Right atrium auricular region (tissue), 2 donors: ENCODE measurements around the gene ZNF490. TPM values are rescaled to one million over a fixed set of nuclear protein-coding genes. Genes with fewer than 3 reads are reported as not detected.
"Not testable (repeated sequence)": the region's sequence is repeated elsewhere in the genome, so short reads cannot be mapped to it uniquely, and the experiment has no call there.

Experiments used
- DNase-seq: peaks from one replicate; pipeline ENCODE4 v3.0.0-alpha.2; 2019; ENCODE audit warnings: low spot score
- H3K27ac ChIP-seq, 2 donors: fragments of 200-600 bp; sonication (generic); 1 replicate in 1 of 2; 2 replicates in 1 of 2; pipeline ENCODE4 v1.5.1; 2016 to 2019
- H3K27me3 ChIP-seq, 2 donors: fragments of 200-600 bp; sonication (generic); one replicate each; pipeline versions ENCODE4 v1.5.1 to v1.6.0; 2017 to 2019
- H3K36me3 ChIP-seq: fragments of 200-600 bp; sonication (generic); one replicate; pipeline ENCODE4 v1.5.1; 2016
- H3K4me1 ChIP-seq, 2 donors: fragments of 200-600 bp; sonication (generic); one replicate each; pipeline versions ENCODE4 v1.5.1 to v1.6.0; 2017 to 2019
- H3K4me3 ChIP-seq, 2 donors: fragments of 200-600 bp; sonication (generic); 1 replicate in 1 of 2; 2 replicates in 1 of 2; pipeline ENCODE4 v1.5.1; 2017 to 2019; ENCODE audit warnings: mild to moderate bottlenecking in 1 of 2, moderate library complexity in 1 of 2
- H3K9me3 ChIP-seq, 2 donors: fragments of 200-600 bp; sonication (generic); one replicate each; pipeline ENCODE4 v1.5.1; 2019
- total RNA-seq, 2 donors: library from RNA; depleted of rRNA; stranded (reverse); fragments of >200 nt; gene quantifications; one replicate each; pipeline ENCODE4 v1.1.0, GENCODE V29; 2016
- TF ChIP-seq, protein P1 (sequence below), 2 donors: fragments of 200-600 bp; sonication (generic); IDR thresholded peaks; one replicate each; pipeline ENCODE4 v1.5.1; 2019; ENCODE audit warnings: antibody characterized with exemption in 2 of 2

The ZNF490 gene
- total RNA-seq, 2 donors from 2014 or later, result 2.5 to 4.5 TPM

DNA sequence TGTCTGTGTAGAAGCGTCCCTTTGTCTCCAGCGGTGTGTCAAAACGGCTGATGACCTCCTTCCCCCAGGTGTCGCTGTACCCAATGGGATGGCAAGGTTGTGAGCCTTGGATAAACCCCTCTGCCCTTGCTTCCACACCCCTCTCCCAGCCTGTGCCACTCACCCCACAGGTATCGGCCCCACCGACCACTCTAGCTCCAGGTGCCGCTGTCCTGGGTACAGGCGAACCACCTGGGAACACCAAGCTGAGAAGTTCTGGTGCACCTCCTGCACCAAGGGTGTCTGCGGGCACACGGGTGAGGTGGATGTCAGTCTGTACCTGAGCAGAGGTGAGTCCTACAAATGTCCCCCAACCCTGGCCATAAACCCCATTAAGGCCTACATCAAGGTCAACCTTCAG, 39.3 kb upstream of the ZNF490 start:
- peaks cover 3% of the 10 kb centered on the region for H3K36me3 ChIP-seq
- no peak for DNase-seq
- no peak overlapping the region for H3K27ac ChIP-seq
- no peaks in the 10 kb centered on the region for H3K9me3 ChIP-seq
- peaks cover 0 to 14% of the 10 kb centered on the region in 2 donors for H3K4me1 ChIP-seq
- TF ChIP-seq, protein P1, sequence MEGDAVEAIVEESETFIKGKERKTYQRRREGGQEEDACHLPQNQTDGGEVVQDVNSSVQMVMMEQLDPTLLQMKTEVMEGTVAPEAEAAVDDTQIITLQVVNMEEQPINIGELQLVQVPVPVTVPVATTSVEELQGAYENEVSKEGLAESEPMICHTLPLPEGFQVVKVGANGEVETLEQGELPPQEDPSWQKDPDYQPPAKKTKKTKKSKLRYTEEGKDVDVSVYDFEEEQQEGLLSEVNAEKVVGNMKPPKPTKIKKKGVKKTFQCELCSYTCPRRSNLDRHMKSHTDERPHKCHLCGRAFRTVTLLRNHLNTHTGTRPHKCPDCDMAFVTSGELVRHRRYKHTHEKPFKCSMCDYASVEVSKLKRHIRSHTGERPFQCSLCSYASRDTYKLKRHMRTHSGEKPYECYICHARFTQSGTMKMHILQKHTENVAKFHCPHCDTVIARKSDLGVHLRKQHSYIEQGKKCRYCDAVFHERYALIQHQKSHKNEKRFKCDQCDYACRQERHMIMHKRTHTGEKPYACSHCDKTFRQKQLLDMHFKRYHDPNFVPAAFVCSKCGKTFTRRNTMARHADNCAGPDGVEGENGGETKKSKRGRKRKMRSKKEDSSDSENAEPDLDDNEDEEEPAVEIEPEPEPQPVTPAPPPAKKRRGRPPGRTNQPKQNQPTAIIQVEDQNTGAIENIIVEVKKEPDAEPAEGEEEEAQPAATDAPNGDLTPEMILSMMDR (IDR thresholded peaks at IDR 0.05), result no peak
- H3K4me3 ChIP-seq, result no peak overlapping the region
- H3K27me3 ChIP-seq, result no peaks in the 10 kb centered on the region

DNA sequence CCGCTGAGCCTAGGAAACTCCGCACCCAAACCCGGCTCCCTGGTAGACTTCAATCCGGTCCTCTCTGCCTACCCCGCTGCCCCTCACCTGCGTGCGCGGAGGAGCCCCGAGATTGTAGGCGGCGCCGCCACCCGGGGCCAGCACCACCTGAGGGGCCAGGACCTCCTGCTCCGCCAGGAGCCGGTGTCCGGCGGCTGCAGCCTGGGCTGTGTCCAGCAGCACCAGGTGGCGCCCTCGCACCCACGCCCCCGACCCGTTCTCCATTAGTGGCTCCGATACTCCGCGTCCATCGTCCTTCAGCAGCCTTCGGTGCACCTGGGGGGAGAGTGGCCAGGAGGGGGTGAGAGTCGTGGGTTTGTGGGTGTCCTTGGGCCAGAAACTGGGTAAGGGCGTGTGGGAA, 37.5 kb upstream of the ZNF490 start:
- Histone ChIP-seq H3K4me3 (peak overlapping the region; percentile 36 to 46), H3K27me3 (no peaks in the 10 kb centered on the region), H3K9me3 (no peaks in the 10 kb centered on the region)

DNA sequence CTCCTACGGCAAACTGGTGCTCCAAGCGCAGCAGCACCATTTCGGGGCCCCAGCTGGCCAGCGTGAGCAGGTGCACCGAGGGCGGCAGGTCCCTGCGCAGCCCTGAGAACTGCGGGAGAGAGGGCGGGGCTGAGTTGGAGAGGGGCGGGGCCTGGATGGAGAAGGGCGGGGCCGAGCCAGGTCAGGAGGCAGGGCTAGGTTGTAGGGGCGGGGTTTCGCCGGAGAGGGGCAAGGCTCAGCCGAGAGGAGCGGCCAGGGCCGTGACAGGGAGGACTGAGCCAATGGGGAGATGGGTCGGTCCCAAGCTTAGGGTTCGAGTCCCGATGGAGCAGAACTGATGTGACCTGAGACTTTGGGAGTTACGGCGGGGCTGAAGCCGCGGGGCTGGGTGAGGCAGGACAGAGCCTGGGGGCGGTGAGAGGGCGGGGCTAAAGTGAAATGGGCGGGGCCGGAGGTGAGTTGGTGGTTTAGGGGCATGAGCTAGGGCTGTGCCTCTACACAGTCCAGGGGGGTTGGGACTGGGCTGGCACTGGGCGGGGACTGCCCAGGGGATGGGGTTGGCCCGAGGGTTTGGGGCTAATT, 37.0 kb upstream of the ZNF490 start:
- Histone ChIP-seq H3K4me1 (peaks cover 0 to 14% of the 10 kb centered on the region in 2 donors), H3K27me3 (no peaks in the 10 kb centered on the region), H3K9me3 (no peaks in the 10 kb centered on the region), H3K36me3 (no peaks in the 10 kb centered on the region), H3K27ac (no peak overlapping the region), H3K4me3 (peak overlapping the region; percentile 36 to 46)
- DNase-seq, result no peak
- TF ChIP-seq, protein P1 (IDR thresholded peaks at IDR 0.05), result no peak

More for the DNA sequence above, 37.5 kb upstream of the ZNF490 start:
- Histone ChIP-seq H3K4me1 (peaks cover 0 to 14% of the 10 kb centered on the region in 2 donors), H3K27ac (no peak overlapping the region), H3K36me3 (no peaks in the 10 kb centered on the region)
- no peak for DNase-seq
- TF ChIP-seq, protein P1 (IDR thresholded peaks at IDR 0.05), result peak in 1 of 2 donors; percentile 55

DNA sequence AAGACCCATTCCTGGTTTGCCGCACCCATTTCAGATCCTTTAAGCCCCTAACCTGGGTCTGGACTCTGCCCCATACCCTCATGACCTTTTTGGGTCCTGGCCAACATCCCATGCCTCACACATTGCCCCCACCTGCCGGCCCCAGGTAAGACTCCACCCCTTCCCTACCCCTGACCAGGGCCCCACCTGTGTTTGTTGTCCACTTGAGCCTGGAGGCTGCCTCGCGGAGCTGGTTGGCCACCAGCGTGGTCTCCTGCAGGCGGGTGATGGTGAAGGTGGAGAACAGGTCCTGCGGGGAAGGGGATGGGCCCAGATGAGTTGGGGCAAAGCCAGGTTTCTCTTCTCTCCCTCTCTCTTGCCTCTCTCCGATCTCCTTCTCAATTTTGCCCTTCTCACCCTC, 36.4 kb upstream of the ZNF490 start:
- Histone ChIP-seq H3K9me3 (no peaks in the 10 kb centered on the region), H3K36me3 (no peaks in the 10 kb centered on the region), H3K27ac (no peak overlapping the region), H3K4me3 (peak overlapping the region in 1 of 2 donors; percentile 46), H3K27me3 (no peaks in the 10 kb centered on the region), H3K4me1 (peaks cover 0 to 14% of the 10 kb centered on the region in 2 donors)
- TF ChIP-seq, protein P1 (IDR thresholded peaks at IDR 0.05), result no peak
- no peak for DNase-seq

DNA sequence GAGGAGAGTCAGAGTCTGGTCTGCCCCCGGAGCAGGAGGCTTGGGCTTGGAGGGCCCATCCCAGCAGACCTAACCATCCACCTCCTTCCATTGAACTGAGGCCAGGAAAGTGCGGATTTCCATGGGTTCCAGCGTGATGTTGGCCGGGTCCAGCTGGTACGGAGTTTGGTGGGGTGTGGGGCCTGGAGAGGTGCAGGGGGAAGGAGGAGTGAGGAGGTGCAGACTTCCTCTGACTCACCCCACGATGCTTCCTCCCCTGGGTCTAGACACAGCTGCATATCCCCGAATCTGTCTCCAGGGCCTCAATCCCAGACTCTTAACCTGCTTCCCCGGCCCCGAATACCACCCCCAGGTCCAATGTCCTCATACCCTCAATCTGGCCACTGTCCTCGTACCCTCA, 35.9 kb upstream of the ZNF490 start:
- Histone ChIP-seq H3K27ac (no peak overlapping the region), H3K9me3 (no peaks in the 10 kb centered on the region), H3K4me3 (no peak overlapping the region), H3K36me3 (no peaks in the 10 kb centered on the region), H3K4me1 (peaks cover 0 to 14% of the 10 kb centered on the region in 2 donors), H3K27me3 (no peaks in the 10 kb centered on the region)
- DNase-seq, result no peak
- TF ChIP-seq, protein P1 (IDR thresholded peaks at IDR 0.05), result no peak

DNA sequence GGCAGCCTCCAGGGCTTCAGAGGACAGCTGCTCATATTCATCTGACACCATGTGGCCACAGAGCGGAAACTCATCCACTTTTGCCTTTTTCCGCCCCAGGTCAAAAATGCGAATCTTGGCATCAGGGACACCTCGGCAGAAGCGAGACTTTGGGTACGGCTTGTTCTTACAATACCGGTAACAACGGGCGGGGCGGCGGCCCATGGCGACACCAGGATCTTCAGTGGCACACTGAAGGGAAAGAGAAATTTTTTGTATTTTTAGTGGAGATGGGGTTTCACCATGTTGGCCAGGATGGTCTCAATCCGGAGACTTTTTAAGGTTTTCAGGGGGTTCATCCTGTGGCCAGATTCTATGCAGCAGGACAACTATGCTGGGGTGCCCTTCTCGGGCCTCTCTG, 33.1 kb upstream of the ZNF490 start:
- not testable (repeated sequence) for H3K27ac ChIP-seq, H3K27me3 ChIP-seq, H3K9me3 ChIP-seq, H3K4me3 ChIP-seq, H3K36me3 ChIP-seq, DNase-seq
- peaks cover 0 to 26% of the 10 kb centered on the region in 2 donors for H3K4me1 ChIP-seq
